Activated CD4-positive, alpha-beta T cell treated with anti-CD3 and anti-CD28 coated beads for 4 hours (primary cell): Measurements from ENCODE around the gene REEP1.
"Not testable (repeated sequence)": the region's sequence is repeated elsewhere in the genome, so short reads cannot be mapped to it uniquely, and the experiment has no call there.

Source experiments
- DNase-seq, 2 donors: peaks; one replicate each; pipeline ENCODE4 v3.0.0-alpha.2; 2020

REEP1 gene

GRCh38 chr2:86337244-86337835, at the start of gene REEP1:
TSS of gene REEP1 (minus strand) at chr2:86337626. CDS start at chr2:86337510, 116 bp downstream.
- DNase-seq: no peak

- no peak for DNase-seq
These were observed 46.4 kb upstream of the REEP1 start for GRCh38 chr2:86383844-86384243.

- DNase-seq: no peak
These were observed 45.3 kb upstream of the REEP1 start for GRCh38 chr2:86382698-86383097.

GRCh38 chr2:86382108-86382507, 44.7 kb upstream of the REEP1 start:
- no peak for DNase-seq

- no peak for DNase-seq
These were observed 41.0 kb upstream of the REEP1 start for GRCh38 chr2:86378469-86378868.

- DNase-seq: no peak
These were observed 38.2 kb upstream of the REEP1 start for GRCh38 chr2:86375623-86376022.

- no peak for DNase-seq
These were observed 35.4 kb upstream of the REEP1 start for GRCh38 chr2:86372641-86373502.

- no peak for DNase-seq
These were observed 34.7 kb upstream of the REEP1 start for GRCh38 chr2:86372133-86372532.

- DNase-seq: no peak
These were observed 34.1 kb upstream of the REEP1 start for GRCh38 chr2:86371527-86371926.

- no peak for DNase-seq
These were observed 33.2 kb upstream of the REEP1 start for GRCh38 chr2:86370579-86370978.

- DNase-seq: peak; percentile 39 to 47
These were observed 30.9 kb upstream of the REEP1 start for GRCh38 chr2:86368161-86368824.

- DNase-seq: no peak
These were observed 30.0 kb upstream of the REEP1 start for GRCh38 chr2:86367499-86367777.

- DNase-seq: no peak
These were observed 29.4 kb upstream of the REEP1 start for GRCh38 chr2:86366651-86367498.

GRCh38 chr2:86364894-86365293, 27.5 kb upstream of the REEP1 start:
- DNase-seq: no peak

- no peak for DNase-seq
These were observed 23.4 kb upstream of the REEP1 start for GRCh38 chr2:86360776-86361175.

GRCh38 chr2:86358957-86359356, 21.5 kb upstream of the REEP1 start:
- no peak for DNase-seq

- no peak for DNase-seq
These were observed 20.1 kb upstream of the REEP1 start for GRCh38 chr2:86357392-86357963.

- DNase-seq: no peak
These were observed 15.3 kb upstream of the REEP1 start for GRCh38 chr2:86352727-86353221.

- no peak for DNase-seq
These were observed 14.8 kb upstream of the REEP1 start for GRCh38 chr2:86352137-86352726.

GRCh38 chr2:86350751-86351150, 13.3 kb upstream of the REEP1 start:
- no peak for DNase-seq

- DNase-seq: no peak
These were observed 10.0 kb upstream of the REEP1 start for GRCh38 chr2:86347401-86347800.

- not testable (repeated sequence) for DNase-seq
These were observed 8.5 kb upstream of the REEP1 start for GRCh38 chr2:86345783-86346370.
